ENCODE results near the gene RTL5.

Gene RTL5

GRCh38 chrX:72124540-72125201, 7.0 kb downstream of the RTL5 start:
- no peak overlapping the region for H3K27ac ChIP-seq

GRCh38 chrX:72123471-72124185, 8.1 kb downstream of the RTL5 start:
- no peak overlapping the region for H3K27ac ChIP-seq
- TF ChIP-seq CTCF (conservative IDR thresholded peaks at IDR 0.05), result no peak

More at GRCh38 chrX:72124540-72125201, 7.0 kb downstream of the RTL5 start:
- no peak for TF ChIP-seq CTCF (conservative IDR thresholded peaks at IDR 0.05)

- TF ChIP-seq CTCF (conservative IDR thresholded peaks at IDR 0.05), result no peak
- no peak overlapping the region for H3K27ac ChIP-seq
These were observed 8.9 kb downstream of the RTL5 start for GRCh38 chrX:72122621-72123337.

- no peak overlapping the region for H3K27ac ChIP-seq
- TF ChIP-seq CTCF (conservative IDR thresholded peaks at IDR 0.05), result no peak
These were observed 10.3 kb downstream of the RTL5 start for GRCh38 chrX:72121383-72121782.

GRCh38 chrX:72120837-72121236, 10.9 kb downstream of the RTL5 start:
- no peak for TF ChIP-seq CTCF (conservative IDR thresholded peaks at IDR 0.05)

GRCh38 chrX:72117636-72118210, 14.0 kb downstream of the RTL5 start:
- TF ChIP-seq CTCF (conservative IDR thresholded peaks at IDR 0.05), result no peak
- no peak overlapping the region for H3K27ac ChIP-seq

More at GRCh38 chrX:72120837-72121236, 10.9 kb downstream of the RTL5 start:
- H3K27ac ChIP-seq, result no peak overlapping the region

- H3K27ac ChIP-seq, result no peak overlapping the region
- no peak for TF ChIP-seq CTCF (conservative IDR thresholded peaks at IDR 0.05)
These were observed 16.3 kb downstream of the RTL5 start for GRCh38 chrX:72115380-72115779.
